Measurements from ENCODE around the gene CAPS.
"Not testable (repeated sequence)": the region's sequence is repeated elsewhere in the genome, so short reads cannot be mapped to it uniquely, and the experiment has no call there.

The CAPS gene

GRCh38 chr19:5913739-5914357 lies at the start of gene CAPS:
Gene CAPS, plus strand, starts transcription at chr19:5914254. Its CDS starts 153 bp downstream, at chr19:5914407.
- DNase-seq: no peak

- DNase-seq: no peak
Observed at GRCh38 chr19:5864725-5865486, 49.1 kb upstream of the CAPS start.

GRCh38 chr19:5865772-5866171 lies 48.3 kb upstream of the CAPS start:
- DNase-seq: no peak

- no peak for DNase-seq
Observed at GRCh38 chr19:5867201-5868136, 46.6 kb upstream of the CAPS start.

- no peak for DNase-seq
Observed at GRCh38 chr19:5870986-5871394, 43.1 kb upstream of the CAPS start.

- no peak for DNase-seq
Observed at GRCh38 chr19:5873617-5874199, 40.3 kb upstream of the CAPS start.

- DNase-seq: not testable (repeated sequence)
Observed at GRCh38 chr19:5874496-5874895, 39.6 kb upstream of the CAPS start.

- DNase-seq: no peak
Observed at GRCh38 chr19:5877427-5877826, 36.6 kb upstream of the CAPS start.

- DNase-seq: no peak
Observed at GRCh38 chr19:5877882-5878281, 36.2 kb upstream of the CAPS start.

GRCh38 chr19:5880196-5880595 lies 33.9 kb upstream of the CAPS start:
- no peak for DNase-seq

GRCh38 chr19:5880604-5881078 lies 33.4 kb upstream of the CAPS start:
- DNase-seq: no peak

GRCh38 chr19:5881543-5882299 lies 32.3 kb upstream of the CAPS start:
- no peak for DNase-seq

GRCh38 chr19:5882421-5882968 lies 31.6 kb upstream of the CAPS start:
- DNase-seq: no peak

GRCh38 chr19:5883157-5883873 lies 30.7 kb upstream of the CAPS start:
- not testable (repeated sequence) for DNase-seq

GRCh38 chr19:5884065-5884811 lies 29.8 kb upstream of the CAPS start:
- DNase-seq: not testable (repeated sequence)

- DNase-seq: no peak
Observed at GRCh38 chr19:5889288-5889971, 24.6 kb upstream of the CAPS start.

GRCh38 chr19:5890099-5890498 lies 24.0 kb upstream of the CAPS start:
- no peak for DNase-seq

- DNase-seq: no peak
Observed at GRCh38 chr19:5891572-5891937, 22.5 kb upstream of the CAPS start.

GRCh38 chr19:5891938-5892771 lies 21.9 kb upstream of the CAPS start:
- no peak for DNase-seq
